Measurements from ENCODE around the gene YWHAH.

YWHAH gene

GRCh38 chr22:31917227-31917921, 27.0 kb upstream of the YWHAH start:
- Histone ChIP-seq H4K20me1 (ENCODE audit: low read depth, low read length) (no peaks in the 10 kb centered on the region), H3K9me3 (ENCODE audit: insufficient read depth, low read length) (no peaks in the 10 kb centered on the region), H3K4me3 (ENCODE audit: insufficient read depth, low read length, poor library complexity, severe bottlenecking) (no peak overlapping the region), H3K27ac (ENCODE audit: low read depth, low read length) (no peak overlapping the region), H3F3A (ENCODE audit: insufficient read depth) (no peaks in the 10 kb centered on the region), H2AFZ (ENCODE audit: low read depth, low read length, severe bottlenecking) (no peak overlapping the region), H3K27me3 (ENCODE audit: low read length) (no peaks in the 10 kb centered on the region), H3K4me2 (ENCODE audit: low read depth, low read length, poor library complexity, severe bottlenecking) (no peak overlapping the region), H3K36me3 (ENCODE audit: low read length) (no peaks in the 10 kb centered on the region), H3K79me2 (ENCODE audit: insufficient read depth, low read length) (no peaks in the 10 kb centered on the region), H3K9me2 (replicated peaks; ENCODE audit: insufficient read depth, low read length) (no peaks in the 10 kb centered on the region), H3K9ac (ENCODE audit: low read length) (no peak overlapping the region)
- TF ChIP-seq EZH2phosphoT487 (conservative IDR thresholded peaks at IDR 0.05; ENCODE audit: low read length) (no peak), CTCF (IDR thresholded peaks at IDR 0.05; ENCODE audit: insufficient read depth, low read length, poor library complexity, severe bottlenecking) (no peak)

GRCh38 chr22:31919730-31920129, 24.6 kb upstream of the YWHAH start:
- no peak overlapping the region for H3K4me2 ChIP-seq (ENCODE audit: low read depth, low read length, poor library complexity, severe bottlenecking)
- H2AFZ ChIP-seq (ENCODE audit: low read depth, low read length, severe bottlenecking), result no peak overlapping the region
- no peaks in the 10 kb centered on the region for H3K79me2 ChIP-seq (ENCODE audit: insufficient read depth, low read length)
- no peak for TF ChIP-seq CTCF (IDR thresholded peaks at IDR 0.05; ENCODE audit: insufficient read depth, low read length, poor library complexity, severe bottlenecking)
- no peak for TF ChIP-seq EZH2phosphoT487 (conservative IDR thresholded peaks at IDR 0.05; ENCODE audit: low read length)
- no peaks in the 10 kb centered on the region for H3K36me3 ChIP-seq (ENCODE audit: low read length)
- H3K4me3 ChIP-seq (ENCODE audit: insufficient read depth, low read length, poor library complexity, severe bottlenecking), result no peak overlapping the region
- H3K9me3 ChIP-seq (ENCODE audit: insufficient read depth, low read length), result no peaks in the 10 kb centered on the region
- H3K27me3 ChIP-seq (ENCODE audit: low read length), result no peaks in the 10 kb centered on the region
- H3F3A ChIP-seq (ENCODE audit: insufficient read depth), result no peaks in the 10 kb centered on the region
- no peak overlapping the region for H3K9ac ChIP-seq (ENCODE audit: low read length)
- no peak overlapping the region for H3K27ac ChIP-seq (ENCODE audit: low read depth, low read length)
- H4K20me1 ChIP-seq (ENCODE audit: low read depth, low read length), result no peaks in the 10 kb centered on the region
- H3K9me2 ChIP-seq (replicated peaks; ENCODE audit: insufficient read depth, low read length), result no peaks in the 10 kb centered on the region

- no peaks in the 10 kb centered on the region for H3K9me3 ChIP-seq (ENCODE audit: insufficient read depth, low read length)
- no peaks in the 10 kb centered on the region for H3K79me2 ChIP-seq (ENCODE audit: insufficient read depth, low read length)
- H3K4me3 ChIP-seq (ENCODE audit: insufficient read depth, low read length, poor library complexity, severe bottlenecking), result no peak overlapping the region
- H3K27me3 ChIP-seq (ENCODE audit: low read length), result no peaks in the 10 kb centered on the region
- no peak overlapping the region for H2AFZ ChIP-seq (ENCODE audit: low read depth, low read length, severe bottlenecking)
- no peaks in the 10 kb centered on the region for H3K9me2 ChIP-seq (replicated peaks; ENCODE audit: insufficient read depth, low read length)
- no peaks in the 10 kb centered on the region for H3F3A ChIP-seq (ENCODE audit: insufficient read depth)
- TF ChIP-seq EZH2phosphoT487 (conservative IDR thresholded peaks at IDR 0.05; ENCODE audit: low read length) (no peak), CTCF (IDR thresholded peaks at IDR 0.05; ENCODE audit: insufficient read depth, low read length, poor library complexity, severe bottlenecking) (no peak)
- no peaks in the 10 kb centered on the region for H4K20me1 ChIP-seq (ENCODE audit: low read depth, low read length)
- no peaks in the 10 kb centered on the region for H3K36me3 ChIP-seq (ENCODE audit: low read length)
- no peak overlapping the region for H3K27ac ChIP-seq (ENCODE audit: low read depth, low read length)
- no peak overlapping the region for H3K4me2 ChIP-seq (ENCODE audit: low read depth, low read length, poor library complexity, severe bottlenecking)
- H3K9ac ChIP-seq (ENCODE audit: low read length), result no peak overlapping the region
Observed at GRCh38 chr22:31920306-31920705, 24.0 kb upstream of the YWHAH start.
